ENCODE measurements around the gene RNFT2.
A peak's percentile ranks its signal among the peaks of the same experiment; 100 is the strongest.

RNFT2 gene

GRCh38 chr12:116718655-116719454 is 19.3 kb upstream of the RNFT2 start:
- TF ChIP-seq, protein P1, sequence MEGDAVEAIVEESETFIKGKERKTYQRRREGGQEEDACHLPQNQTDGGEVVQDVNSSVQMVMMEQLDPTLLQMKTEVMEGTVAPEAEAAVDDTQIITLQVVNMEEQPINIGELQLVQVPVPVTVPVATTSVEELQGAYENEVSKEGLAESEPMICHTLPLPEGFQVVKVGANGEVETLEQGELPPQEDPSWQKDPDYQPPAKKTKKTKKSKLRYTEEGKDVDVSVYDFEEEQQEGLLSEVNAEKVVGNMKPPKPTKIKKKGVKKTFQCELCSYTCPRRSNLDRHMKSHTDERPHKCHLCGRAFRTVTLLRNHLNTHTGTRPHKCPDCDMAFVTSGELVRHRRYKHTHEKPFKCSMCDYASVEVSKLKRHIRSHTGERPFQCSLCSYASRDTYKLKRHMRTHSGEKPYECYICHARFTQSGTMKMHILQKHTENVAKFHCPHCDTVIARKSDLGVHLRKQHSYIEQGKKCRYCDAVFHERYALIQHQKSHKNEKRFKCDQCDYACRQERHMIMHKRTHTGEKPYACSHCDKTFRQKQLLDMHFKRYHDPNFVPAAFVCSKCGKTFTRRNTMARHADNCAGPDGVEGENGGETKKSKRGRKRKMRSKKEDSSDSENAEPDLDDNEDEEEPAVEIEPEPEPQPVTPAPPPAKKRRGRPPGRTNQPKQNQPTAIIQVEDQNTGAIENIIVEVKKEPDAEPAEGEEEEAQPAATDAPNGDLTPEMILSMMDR (conservative IDR thresholded peaks at IDR 0.05; ENCODE audit: low read depth, low read length) = no peak
- no peak overlapping the region for H3K4me3 ChIP-seq (ENCODE audit: low read length)
- peak; percentile 51 for DNase-seq (ENCODE audit: low read depth)

GRCh38 chr12:116719731-116720528 is 18.2 kb upstream of the RNFT2 start:
- H3K4me3 ChIP-seq (ENCODE audit: low read length) = no peak overlapping the region
- TF ChIP-seq, protein P1 (conservative IDR thresholded peaks at IDR 0.05; ENCODE audit: low read depth, low read length) = no peak
- DNase-seq (ENCODE audit: low read depth) = no peak

DNA sequence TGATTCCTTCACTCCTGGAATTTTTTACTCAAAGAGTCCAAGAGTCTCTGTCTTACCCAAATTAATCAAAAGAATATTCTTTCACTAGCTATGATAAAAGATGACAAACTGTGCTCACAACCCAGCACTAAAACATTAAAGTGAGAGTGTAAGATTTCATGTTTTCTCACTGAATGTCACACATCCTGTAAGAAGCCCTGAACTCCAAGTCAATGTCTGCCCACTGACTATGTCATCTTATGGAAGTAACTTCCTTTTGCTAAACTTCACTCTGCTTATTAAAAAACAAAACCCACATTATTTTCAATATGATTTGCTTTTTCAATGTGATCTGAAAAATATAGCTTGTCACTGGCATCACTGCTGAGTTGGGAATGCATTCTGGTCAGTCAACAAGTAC is 15.9 kb upstream of the RNFT2 start:
- H3K4me3 ChIP-seq (ENCODE audit: low read length) = no peak overlapping the region
- DNase-seq (ENCODE audit: low read depth) = no peak

GRCh38 chr12:116726694-116727093 is 11.4 kb upstream of the RNFT2 start:
- TF ChIP-seq, protein P1 (conservative IDR thresholded peaks at IDR 0.05; ENCODE audit: low read depth, low read length) = no peak
- DNase-seq (ENCODE audit: low read depth) = no peak
- H3K4me3 ChIP-seq (ENCODE audit: low read length) = no peak overlapping the region

More for the DNA sequence above, 15.9 kb upstream of the RNFT2 start:
- TF ChIP-seq, protein P1 (conservative IDR thresholded peaks at IDR 0.05; ENCODE audit: low read depth, low read length) = no peak

- TF ChIP-seq, protein P1 (conservative IDR thresholded peaks at IDR 0.05; ENCODE audit: low read depth, low read length) = no peak
- no peak for DNase-seq (ENCODE audit: low read depth)
- H3K4me3 ChIP-seq (ENCODE audit: low read length) = no peak overlapping the region
Measured at GRCh38 chr12:116727261-116727660, 10.9 kb upstream of the RNFT2 start.

DNA sequence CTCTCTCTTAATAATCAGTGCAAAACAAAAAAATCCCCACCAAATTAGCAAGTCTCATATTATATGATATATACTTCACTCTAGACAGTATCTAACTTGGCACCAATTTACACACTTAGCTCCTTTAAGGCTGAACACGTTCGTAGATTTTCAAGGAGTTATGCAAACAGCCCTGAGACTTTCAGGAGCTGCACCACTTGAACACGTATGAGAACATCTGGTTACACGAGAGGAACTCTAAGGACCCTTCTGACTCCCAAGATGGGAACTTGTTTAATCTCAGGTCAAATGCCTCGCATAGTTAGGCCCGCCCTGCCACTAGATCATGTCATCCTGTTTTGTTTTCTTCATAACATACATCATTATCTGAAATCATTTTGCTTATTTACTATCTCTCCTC is 10.2 kb upstream of the RNFT2 start:
- H3K4me3 ChIP-seq (ENCODE audit: low read length) = no peak overlapping the region
- no peak for DNase-seq (ENCODE audit: low read depth)
- TF ChIP-seq, protein P1 (conservative IDR thresholded peaks at IDR 0.05; ENCODE audit: low read depth, low read length) = no peak

All from retinal pigment epithelial cell (primary cell).